ENCODE data around the gene TMEM61.

- TF ChIP-seq EZH2 (IDR thresholded peaks at IDR 0.05; ENCODE audit: borderline replicate concordance, low read length) (no peak), CTCF (IDR thresholded peaks at IDR 0.05; ENCODE audit: low read length) (no peak)
These were observed 34.7 kb downstream of the TMEM61 start for GRCh38 chr1:55015123-55015522.
